ENCODE data around the gene PLEKHM1.

Gene PLEKHM1

DNA sequence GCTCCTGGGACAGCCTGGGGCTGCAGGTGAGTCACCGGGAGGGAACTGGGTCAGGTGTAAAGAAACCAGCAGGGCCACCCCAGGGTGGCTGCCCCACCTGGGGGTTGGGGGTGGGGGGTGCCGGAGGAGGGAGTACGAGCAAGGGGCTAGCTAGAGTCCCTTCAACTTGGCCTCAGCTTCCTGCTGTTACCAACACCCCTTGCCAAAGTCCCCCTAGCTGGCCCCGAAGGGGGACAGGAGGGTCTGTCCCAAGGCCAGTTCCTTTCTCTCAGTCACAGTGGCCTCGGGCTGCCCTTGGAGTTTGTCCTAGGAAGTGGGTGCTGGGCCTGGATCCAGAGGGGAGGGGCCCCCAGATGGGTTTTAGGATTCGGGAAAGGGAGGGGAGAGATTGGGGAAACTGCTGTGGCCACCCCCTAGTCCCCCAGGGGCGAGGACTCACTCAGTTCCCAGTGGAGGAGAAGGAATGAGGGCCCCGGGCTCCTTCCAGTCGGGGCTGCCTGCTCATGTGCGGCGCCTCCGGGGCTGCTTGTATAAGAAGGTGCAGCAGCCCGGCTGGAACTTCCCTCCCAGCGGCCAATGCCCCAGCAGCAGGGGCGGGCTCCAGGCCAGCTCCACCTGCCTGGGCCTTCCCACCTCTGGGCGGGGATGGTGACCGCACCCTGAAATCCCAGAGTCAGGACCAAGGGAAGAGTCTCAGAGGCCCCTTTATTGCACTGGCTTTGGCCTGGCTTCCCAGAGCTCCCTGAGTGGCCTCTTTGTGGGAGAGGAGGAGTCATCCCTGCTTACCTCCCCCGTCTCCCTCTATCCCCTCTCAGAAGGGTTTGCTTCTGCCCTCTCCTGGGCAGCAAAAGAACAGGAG lies 65.2 kb downstream of the PLEKHM1 start:
- no peak for DNase-seq

DNA sequence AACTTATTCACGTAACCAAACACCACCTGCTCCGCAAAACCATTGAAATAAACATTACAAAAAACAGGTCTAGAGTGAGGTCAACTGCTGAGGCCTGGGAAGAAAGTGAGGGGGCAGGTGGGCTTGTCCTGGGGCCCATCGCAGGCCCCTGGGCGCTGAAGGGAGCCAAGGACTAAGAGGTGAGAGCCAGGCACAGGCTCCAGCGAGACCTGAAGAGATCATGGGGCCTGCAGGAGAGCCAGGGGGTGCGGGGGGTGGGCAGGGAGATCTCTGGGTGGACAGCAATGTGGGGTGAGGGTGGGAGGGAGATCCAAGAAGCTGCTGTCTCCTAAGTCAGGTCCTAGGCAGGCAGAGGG lies 65.8 kb downstream of the PLEKHM1 start:
- DNase-seq = no peak

DNA sequence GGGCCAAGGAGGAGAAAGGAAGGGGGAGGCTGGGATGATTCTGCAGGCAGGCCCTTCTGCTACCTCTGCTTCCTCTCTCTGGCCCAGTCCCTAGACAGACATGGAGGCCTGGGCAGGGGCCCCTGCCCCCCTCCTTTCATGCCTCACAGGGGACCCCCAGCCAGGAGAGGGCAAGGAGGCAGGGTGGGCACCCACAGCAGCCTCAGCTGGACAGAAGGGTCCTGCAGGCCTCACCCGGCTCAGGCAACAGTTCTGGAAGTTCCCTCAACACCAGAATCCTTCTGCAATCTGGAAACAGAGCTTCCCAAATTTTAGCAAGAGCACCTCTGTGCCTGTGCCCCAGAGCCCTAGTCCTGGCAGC lies 66.6 kb downstream of the PLEKHM1 start:
- no peak for DNase-seq

DNA sequence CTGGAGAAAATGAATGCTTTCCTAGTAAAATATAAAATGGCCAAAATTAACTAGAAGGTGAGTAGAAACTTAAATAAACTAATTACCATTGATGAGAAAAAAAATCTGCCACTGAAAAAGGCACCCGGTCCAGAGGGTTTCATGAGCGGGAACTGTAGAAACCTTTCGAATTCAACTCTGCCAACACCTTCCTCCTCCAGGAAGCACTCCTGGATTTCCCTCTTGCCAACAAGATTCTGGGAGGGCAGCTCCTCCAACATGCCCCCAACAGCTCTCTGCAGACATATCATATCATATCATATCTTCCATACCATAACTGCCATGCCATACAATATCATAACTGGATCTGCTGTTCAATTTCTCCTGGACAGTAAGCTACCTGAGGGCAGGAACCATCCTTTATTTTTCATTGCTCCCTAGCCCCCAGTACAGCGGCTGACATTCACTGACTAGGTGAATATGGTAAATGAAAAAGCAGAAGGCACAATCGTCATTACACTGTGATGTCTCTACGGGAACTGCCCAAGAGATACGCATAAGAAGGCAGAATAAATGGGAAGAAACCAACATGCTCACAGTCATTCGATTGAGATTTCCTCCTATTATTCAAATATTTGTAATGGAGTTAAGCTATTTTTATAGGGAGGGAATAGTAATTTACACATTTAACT lies 67.1 kb downstream of the PLEKHM1 start:
- DNase-seq = no peak

DNA sequence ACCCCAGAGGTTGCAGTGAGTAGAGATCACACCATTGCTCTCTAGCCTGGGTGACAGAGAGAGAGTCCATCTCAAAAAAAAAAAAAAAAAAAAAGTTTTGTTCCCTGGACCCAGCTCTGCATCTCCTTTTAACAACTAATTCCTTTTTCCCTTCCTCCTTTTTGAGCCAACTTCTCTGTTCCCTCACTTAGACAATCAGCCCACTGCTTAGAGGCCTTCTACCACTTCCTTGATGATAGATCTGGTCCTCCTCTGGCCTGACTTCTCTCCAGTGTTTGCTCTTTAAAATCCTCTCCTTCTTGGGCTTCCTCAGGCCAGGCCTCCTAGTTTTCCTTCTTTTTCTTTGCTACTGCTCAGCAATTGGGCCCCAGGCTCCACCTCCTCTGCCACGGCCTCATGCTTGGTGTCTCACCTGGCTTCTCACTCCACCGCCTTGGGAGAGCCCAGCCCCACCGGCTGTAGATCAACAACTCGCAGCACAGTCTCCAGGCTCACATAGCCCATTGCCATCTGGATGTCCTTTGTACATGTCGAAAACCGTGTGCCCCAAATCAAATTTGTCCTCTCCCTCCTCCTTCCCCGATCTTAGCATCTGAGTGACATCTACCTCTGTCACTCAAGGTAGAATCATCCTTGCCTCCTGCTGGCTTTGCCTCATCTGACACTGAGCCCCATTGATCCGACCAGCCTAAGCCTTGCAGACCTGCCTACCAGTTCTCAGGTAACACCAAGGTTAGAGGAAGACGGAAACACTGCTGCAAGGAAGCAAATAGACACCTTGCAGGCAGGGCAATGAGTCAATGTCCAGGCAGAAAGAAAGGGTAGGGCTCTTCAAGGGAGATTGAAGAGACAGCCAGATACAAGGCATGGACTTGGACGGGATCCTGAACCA lies 75.3 kb downstream of the PLEKHM1 start:
- no peak for DNase-seq

DNA sequence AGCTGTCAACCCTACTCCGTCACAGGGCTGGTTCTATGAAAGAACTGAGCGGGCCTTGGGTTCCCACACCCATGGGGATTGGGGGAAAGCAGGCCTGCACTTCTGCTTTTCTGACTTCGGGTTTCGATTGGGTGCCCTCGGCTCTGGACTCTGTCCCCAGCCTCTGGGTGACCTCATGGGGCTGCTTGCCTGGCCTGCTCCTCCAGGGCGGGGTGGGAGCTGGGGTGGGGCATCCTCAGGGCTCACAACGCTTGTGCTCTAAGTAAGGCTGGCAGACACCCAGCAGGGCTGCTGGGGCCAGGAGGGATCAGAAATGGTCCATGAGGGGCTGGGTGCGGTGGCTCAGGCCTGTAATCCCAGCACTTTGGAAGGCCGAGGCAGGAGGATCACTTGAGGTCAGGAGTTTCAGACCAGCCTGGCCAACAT lies 77.0 kb downstream of the PLEKHM1 start:
- DNase-seq = no peak

DNA sequence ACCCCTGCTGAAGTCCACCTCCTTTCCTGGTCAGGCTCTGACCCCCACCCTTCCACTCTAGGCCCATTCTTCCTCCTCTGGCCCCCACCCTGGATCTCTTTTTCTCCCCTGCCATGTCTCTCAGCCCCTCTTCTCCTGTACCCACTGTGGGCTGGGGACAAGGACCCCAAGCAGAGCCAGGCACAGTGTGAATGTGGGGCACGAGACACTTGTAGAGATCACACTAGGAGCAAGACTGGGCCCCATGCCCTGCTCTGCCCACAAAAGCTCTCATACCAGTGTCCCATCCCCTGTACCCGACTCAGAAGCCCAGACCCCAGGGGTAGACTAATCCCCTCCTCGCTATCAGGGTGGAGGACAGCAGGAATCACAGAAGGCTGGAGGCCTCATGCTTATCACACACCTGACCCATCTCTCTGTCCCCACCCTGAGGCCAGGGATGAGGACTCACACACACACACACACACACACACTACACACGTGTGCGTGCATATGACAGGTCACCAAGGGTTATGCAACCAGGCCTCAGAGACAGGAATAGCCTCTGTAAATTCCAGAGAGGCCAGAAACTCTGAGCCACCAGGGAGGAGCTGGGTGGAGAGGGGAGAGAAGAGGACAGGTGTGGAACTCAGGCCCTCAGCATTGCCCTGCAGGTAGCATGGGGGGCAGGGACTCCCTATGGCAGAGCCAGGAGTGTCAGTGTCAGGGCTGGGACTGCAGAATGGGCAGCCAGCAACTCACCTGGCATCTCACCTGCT lies 79.0 kb downstream of the PLEKHM1 start:
- DNase-seq = no peak

DNA sequence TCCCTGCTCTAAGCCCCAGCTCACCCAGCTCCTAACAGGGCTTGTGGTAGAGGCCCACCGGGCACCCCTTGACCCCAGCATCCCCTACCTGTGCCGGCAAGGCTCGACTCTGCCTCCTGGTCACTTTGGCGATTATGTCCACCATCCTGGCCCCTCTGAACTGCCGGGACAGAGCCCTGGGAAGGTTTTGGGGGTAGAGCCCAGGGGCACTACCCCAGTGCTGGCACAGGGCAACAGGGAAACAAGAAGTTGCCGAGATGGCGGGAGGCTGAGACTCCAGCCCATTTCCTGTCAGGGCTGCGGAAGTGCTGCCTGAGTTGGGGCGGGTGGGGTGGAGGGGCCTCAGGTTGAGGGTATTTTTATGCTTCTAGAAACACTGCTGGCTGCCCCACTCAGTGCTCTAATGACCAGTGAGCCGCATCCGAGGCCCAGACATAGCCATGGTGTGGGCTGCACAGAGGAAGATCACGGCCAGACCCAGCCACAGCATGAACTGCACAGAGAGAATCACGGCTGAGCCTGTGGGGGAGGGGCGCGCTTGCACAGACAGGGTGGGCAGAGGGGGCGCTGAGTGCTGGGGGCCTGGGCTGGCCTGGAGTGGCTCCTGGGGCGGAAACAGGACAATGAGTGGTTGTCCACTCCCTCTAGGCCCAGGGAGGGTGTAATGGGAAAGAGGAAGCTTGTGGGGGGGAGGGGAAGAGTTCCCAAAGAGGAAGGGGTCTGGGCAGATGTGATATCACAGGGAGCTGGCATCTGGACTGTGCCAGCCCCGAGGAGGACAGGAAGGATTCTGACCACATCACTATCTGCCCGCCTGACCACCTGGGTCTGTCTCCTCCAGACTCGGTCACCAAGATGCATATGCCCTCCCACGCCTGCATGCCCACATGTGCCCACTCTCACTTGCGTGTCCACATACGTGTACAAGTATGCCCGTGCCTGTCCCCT lies 80.1 kb downstream of the PLEKHM1 start:
- DNase-seq = peak; percentile 67

DNA sequence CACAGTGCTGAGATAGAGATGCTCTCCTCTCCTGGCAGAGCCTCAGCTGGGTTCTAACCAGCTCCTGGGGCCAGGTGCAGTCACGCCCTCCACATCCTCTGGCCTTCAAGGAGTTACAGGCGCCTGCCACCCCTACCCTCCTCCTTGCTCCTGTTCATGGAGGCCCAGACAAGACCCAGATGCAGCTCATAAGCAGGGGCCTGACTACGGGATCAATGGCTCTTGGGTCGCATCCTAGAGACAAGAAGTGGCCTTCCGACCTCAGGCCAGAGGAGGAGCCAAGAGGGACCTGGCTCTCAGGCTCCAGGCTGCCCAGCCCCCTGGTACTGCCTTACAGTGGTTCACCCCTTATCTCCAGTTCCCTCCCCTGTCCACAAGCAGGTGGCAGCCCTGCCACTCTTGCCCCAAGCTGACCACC lies 80.9 kb downstream of the PLEKHM1 start:
- no peak for DNase-seq

DNA sequence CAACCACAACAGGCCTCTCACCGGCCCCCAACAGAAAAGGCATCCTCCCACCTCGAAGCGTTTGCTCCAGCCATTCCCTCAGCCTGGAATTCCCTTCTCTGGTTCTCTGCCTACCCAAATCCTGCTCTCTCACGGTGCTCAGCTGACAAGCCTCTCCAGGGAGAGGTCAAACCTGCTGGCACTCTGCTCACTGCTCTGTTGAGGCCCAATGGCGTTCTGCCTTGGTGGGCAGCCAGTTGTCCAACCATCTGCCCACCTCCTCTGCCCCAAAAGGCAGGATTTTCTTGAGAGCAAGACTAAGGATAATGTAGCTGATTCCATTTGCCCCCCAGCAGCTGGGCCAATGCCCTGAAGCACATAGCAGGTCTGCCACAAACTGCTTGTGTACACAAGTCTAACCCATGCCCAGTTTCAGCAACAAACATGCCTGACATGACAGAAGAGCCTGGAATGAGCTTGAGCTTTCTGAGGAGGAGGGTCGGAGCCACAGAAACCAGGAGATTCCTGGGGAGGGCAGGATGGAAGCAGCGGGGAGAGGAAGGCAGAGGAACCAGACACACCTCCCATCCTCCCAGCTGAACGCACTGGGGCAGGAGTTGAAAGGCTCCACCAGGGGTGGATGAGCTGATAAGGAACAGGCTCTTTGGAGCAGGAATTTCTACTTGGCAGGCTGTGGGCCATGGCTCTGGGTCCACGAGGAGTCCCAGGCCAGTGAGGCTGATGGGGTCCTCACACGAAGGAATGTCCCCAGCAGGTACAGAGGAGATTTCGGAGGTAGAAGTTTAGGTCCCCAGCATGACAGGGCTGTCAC lies 81.7 kb downstream of the PLEKHM1 start:
- DNase-seq = no peak

DNA sequence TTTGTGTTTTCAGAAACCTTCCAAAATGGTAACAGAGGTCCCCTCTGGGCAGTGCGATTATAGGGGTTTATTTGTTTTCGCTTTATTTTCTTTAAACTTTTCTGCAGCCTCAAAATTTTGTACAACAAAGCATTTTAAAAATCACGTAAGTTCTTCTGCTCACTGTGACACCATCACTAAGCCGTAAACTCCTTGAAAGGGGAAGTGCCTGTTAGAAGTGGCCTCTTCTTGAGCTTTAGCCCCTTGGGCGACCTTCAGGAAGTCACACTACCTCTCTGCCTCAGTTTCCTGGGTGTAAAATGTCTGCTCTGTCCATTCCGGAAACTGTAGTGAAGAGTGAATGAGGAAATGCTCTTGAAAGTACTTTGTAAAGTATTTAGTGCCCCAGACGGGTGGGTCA lies 84.4 kb downstream of the PLEKHM1 start:
- DNase-seq = no peak

DNA sequence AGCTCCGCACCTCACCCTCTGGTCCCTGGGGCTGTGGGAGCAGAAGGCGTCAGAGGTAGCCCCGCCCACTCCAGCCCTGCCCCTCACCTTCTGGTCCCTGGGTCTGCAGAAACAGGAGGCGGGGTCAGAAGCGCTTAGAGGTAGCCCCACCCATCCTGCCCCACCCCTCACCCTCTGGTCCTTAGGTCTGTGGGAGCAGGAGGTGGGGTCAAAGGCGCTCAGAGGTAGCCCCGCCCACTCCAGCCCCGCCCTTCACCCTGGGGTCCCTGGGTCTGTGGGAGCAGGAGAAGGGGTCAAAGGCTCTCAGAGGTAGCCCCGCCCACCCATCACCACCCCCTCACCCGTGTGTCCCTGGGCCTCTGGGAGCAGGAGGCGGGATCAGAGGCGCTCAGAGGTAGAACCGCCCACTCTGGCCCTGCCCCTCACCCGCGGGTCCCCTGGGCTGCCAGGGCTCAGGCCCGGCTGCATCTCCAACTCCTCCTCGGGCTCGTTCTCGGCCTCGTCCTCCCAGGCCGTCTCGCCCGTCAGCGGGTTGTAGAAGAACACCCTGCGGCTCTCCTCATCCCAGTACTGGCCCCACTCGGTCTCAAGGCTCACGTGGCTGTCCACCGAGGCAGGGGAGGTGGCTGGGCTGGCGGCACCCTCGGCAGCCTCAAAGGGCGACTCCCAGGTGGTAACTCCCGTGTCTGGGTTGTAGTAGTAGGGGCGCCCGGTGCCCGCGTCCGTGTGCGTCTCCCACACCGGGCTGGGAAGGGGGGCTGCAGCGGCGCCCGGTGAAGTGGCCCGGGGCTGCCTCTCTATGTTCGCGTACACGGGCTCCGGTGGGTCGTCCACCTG lies 85.1 kb downstream of the PLEKHM1 start:
- DNase-seq = no peak

DNA sequence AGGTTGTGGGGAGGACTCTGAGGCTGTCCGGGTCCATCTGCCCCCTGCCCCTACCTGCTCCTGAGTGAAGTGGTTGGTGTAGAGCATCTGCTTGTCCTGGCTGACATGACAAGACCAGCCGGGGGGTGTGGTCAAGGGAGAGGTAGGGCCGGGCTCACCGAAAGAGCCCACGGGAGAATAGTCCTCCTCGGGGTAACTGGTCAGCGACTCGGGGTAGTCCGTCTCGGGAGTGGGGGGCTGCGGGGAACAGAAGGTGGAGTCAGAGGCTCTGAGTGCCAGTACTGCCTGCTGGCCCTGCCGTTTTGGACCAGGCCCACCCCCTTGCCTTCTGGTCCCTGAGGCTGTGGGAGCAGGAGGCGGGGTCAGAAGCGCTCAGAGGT lies 85.7 kb downstream of the PLEKHM1 start:
- no peak for DNase-seq

DNA sequence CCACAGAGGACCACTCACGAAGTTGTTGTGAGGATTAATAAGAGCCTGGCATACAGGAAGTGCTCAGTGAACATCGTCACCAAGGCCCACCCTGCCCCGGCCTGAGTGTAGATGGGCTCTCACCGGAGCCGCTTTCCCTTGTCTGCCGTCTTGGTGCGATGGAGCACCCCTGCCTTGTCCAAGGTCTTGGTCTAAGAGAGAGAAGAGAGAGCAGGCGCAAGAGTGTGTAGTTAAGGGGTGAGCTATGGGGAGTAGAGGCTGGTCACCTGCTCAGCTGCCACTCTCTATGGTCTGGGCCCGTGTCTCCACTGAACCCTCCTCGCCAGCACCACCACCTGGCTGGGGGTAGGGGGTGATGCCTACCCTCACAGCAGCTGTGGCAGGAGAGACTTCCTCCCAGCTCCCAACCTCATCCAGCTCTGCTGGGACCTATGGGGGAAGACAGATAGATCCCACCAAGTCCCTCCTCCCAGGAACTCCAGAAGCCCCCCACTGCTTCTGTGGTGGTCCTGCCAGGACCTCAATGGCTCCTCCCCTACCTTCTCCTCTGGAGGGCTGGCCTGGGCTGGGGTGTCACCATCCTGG lies 86.5 kb downstream of the PLEKHM1 start:
- no peak for DNase-seq

DNA sequence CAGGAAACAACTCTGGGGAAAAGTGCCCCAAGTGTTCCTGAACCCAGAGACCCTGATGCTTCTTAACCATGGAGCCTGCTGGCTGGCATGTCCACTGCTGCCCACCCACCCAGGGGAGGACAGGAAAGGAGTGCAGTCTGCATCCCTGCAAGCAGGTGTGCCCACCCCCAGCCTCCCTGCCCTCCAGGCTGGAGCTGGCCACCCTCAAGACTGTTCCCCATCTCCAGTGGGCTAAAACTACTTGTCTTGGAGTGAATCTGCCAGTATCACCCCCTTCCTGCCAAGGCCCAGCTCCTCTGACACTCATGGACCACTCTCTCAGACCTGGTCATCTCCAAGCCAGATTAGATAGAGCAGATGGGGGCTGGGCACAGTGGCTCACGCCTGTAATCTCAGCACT lies 87.6 kb downstream of the PLEKHM1 start:
- no peak for DNase-seq

DNA sequence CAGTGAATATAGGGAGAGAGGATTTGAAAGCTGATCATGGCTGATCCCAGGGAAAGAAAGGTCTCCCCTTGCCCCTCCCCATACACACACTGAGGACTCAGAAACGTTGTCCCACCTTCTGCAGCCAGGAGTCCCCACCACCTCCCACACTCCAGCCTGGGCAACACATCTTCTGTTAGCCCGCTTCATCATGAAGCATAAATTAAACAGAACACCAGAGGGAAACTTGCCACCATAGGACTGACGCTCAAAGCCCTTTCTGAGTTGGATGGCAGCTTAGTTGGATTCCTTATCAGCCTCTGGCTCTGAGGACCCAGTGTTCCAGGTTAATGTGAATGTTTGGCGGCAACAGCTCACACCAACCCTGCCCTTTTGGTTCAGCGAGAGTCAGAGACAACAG lies 91.7 kb downstream of the PLEKHM1 start:
- DNase-seq = no peak

DNA sequence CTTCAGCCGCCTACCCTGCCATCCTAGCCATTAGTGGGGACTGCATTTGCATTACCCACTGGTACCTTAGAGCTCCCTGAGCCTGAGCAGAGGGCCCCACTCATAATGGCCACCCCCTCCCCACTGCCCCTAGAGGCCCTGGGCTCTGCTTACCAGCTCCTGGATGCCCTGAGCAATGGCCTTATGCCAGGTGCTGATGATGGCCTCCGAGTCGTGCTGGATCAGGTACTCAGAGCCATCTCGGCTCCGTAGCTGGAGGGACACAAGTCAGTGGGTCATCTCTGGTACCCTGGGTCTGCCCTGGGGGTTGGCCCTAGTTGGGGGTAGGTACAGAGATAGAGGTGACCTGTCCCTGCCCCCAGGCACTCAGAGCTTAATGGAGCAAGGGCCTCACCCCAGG lies 92.7 kb downstream of the PLEKHM1 start:
- DNase-seq = no peak

DNA sequence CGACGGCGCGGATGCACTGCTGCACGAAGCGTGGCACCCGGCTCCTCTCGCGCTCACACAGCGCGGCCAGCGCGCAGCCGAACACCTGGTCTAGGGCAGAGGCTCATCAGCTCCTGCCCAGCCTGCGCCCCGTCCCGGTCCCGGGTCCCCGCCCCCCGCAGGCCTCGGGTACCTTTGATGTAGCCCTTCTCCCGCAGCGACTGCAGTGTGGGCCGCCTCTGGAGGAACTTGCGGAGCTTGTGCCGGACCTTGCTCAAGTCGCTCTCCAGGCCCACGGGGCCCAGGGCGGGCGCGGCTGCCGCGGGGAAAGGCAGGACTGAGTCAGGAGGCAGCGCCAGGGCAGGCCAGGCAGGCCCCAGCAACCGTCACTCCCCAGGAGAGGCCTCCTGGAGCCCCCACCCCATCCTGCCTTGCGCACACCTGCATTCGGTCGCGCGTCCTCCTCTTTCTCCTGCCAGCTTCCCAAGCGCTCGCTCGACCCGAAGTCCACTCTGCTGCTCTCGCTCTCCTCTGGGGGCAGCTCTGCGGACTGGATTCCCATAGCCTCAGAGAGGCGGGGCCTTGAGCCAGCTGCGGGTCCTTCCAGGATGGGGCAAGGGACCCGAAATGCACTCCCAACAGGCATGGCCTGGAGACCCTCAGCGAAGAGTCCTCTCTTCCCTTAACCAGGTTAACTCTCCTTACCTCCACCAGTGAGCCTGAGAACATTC lies 93.9 kb downstream of the PLEKHM1 start:
- DNase-seq = no peak
